NCI-H2196 (cell line): ENCODE measurements around the gene ZNF256.

Source experiments
- DNase-seq: peaks from one replicate; lab custom pipeline; 2025; ENCODE audit not compliant: unreplicated experiment; lab: John Stamatoyannopoulos, UW

ZNF256 gene

DNA sequence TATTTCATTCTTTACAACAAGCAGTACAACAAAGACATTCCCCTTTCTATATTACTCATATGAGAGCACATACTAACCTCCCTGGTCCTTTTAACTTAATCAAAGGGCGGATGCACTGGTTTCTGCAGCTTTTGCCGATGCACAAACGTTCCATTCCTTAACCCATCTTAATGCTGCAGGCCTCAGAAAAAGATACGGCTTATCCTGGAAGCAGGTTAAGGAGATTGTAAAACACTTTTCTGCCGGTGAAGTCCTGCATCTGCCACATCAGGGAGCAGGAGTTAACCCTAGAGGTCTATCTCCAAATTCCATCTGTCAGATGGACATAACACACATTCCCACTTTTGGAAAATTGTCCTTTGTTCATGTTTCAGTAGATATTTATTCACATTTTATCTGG lies 47.2 kb downstream of the ZNF256 start:
- DNase-seq: no peak
